Right cardiac atrium (tissue), 5 donors: ENCODE measurements around the gene NDUFAF8. TPM values are rescaled to one million over a fixed set of nuclear protein-coding genes. Genes with fewer than 3 reads are reported as not detected.

ENCODE experiments used
- ATAC-seq, 2 donors: fragments of 200-7000 bp; cut with Tn5 transposase; one replicate each; pipeline versions ENCODE4 v1.8.0 to v1.9.1; 2020; ENCODE audit warnings: moderate library complexity in 2 of 2, mild to moderate bottlenecking in 1 of 2
- DNase-seq, 3 donors: peaks; one replicate each; pipeline ENCODE4 v3.0.0-alpha.2; 2020
- H3K27ac ChIP-seq: one replicate; pipeline ENCODE4 v1.5.1; 2013; ENCODE audit warnings: mild to moderate bottlenecking, low read length, control low read depth, moderate library complexity
- H3K27me3 ChIP-seq: one replicate; pipeline ENCODE4 v1.6.1; 2013; ENCODE audit not compliant: control insufficient read depth, insufficient read depth
- H3K4me1 ChIP-seq: one replicate; pipeline ENCODE4 v1.6.1; 2013; ENCODE audit warnings: low read length; ENCODE audit not compliant: control insufficient read depth, insufficient read depth
- H3K4me3 ChIP-seq: one replicate; pipeline ENCODE4 v1.5.1; 2013; ENCODE audit warnings: low read length, control low read depth
- H3K9me3 ChIP-seq: one replicate; pipeline ENCODE4 v1.6.1; 2013; ENCODE audit warnings: low read length; ENCODE audit not compliant: control insufficient read depth
- WGBS: extraction: QIAGEN DNeasy Blood & Tissue Kit; methylation state at CpG from one replicate; pipeline ENCODE4 v1.1.7; 2013; 5-methylcytosine and 5-hydroxymethylcytosine counted together
- intact Hi-C, 4 donors: fragments of 100-400 bp; cut with DNase I; formaldehyde crosslinking; loops; one replicate each; pipeline versions ENCODE4 v1.11.0 to v1.14.0; 2022 to 2023
- polyA plus RNA-seq: library from polyadenylated mRNA; stranded (reverse); fragments of 200-250 nt; gene quantifications from one replicate; pipeline ENCODE4 v1.2.3, GENCODE V29; 2013
- total RNA-seq, 4 donors: library from RNA; stranded (reverse); fragmentation: NEBNext Ultra II Directional; extraction: Animal tissue kit (Norgen Biotek cat#: 25700); gene quantifications; one replicate each; pipeline ENCODE4 v1.2.1, GENCODE V29; 2021
- donor health status: healthy with polysubstance abuse.
- donor health status: DM: no; HTN: yes; CAD: no.
- donor health status: DM: no; HTN: no; CAD: no.
- donor health status: DM: no; HTN: yes; CAD: no; lungs with severe emphysema.
- donor health status: DM: yes; HTN: yes; CAD: no.

The NDUFAF8 gene
- total and polyA plus RNA-seq, 5 donors, result 51.5 to 75.4 (median 55.0) TPM

- intact Hi-C loops, result no loop called here
- WGBS, result 95% methylated on average over 12 of the region's 12 CpGs
Observed at GRCh38 chr17:81264640-81265039, 25.5 kb downstream of the NDUFAF8 start.

GRCh38 chr17:81265576-81265975, 26.5 kb downstream of the NDUFAF8 start:
- no peak for ATAC-seq
- intact Hi-C loops, result no loop called here
- H3K4me3 ChIP-seq, result no peak overlapping the region
- no peaks in the 10 kb centered on the region for H3K27me3 ChIP-seq
- WGBS, result 97% methylated on average over 22 of the region's 22 CpGs
- peak in 2 of 3 donors; percentile 23 to 33 for DNase-seq
- no peaks in the 10 kb centered on the region for H3K9me3 ChIP-seq
- no peak overlapping the region for H3K27ac ChIP-seq
- no peaks in the 10 kb centered on the region for H3K4me1 ChIP-seq

More at GRCh38 chr17:81264640-81265039, 25.5 kb downstream of the NDUFAF8 start:
- no peaks in the 10 kb centered on the region for H3K9me3 ChIP-seq
- H3K27me3 ChIP-seq, result no peaks in the 10 kb centered on the region
- DNase-seq (peak in 2 of 3 donors; percentile 7 to 34), ATAC-seq (no peak)
- H3K4me3 ChIP-seq, result no peak overlapping the region
- H3K4me1 ChIP-seq, result no peaks in the 10 kb centered on the region
- no peak overlapping the region for H3K27ac ChIP-seq

- WGBS, result 88% methylated on average over 6 of the region's 6 CpGs
- Histone ChIP-seq H3K9me3 (no peaks in the 10 kb centered on the region), H3K4me1 (no peaks in the 10 kb centered on the region), H3K4me3 (no peak overlapping the region), H3K27ac (no peak overlapping the region), H3K27me3 (no peaks in the 10 kb centered on the region)
- DNase-seq (peak in 2 of 3 donors; percentile 7), ATAC-seq (no peak)
- intact Hi-C loops, result no loop called here
Observed at GRCh38 chr17:81267390-81268067, 28.4 kb downstream of the NDUFAF8 start.

DNA sequence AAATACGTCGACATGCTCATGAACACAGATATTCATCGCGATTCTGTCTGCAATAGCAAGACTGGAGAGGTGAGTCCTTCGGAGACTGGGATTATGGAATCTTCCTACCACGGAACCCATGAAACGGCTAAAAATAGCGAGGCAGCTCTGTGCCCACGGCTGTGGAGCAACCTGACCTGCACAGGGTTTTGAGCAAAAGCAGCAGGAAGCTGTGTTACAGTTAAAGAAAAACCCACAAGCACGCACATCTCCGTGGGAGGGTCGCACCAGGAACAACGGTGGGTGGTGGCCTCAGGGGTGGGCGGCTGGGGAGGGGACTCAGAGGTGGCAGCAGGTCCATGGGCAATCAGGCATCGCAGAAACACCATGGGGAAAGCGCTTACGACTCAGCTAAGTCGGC, 31.2 kb downstream of the NDUFAF8 start:
- H3K27me3 ChIP-seq, result no peaks in the 10 kb centered on the region
- H3K4me3 ChIP-seq, result no peak overlapping the region
- ATAC-seq, result no peak
- no peaks in the 10 kb centered on the region for H3K9me3 ChIP-seq
- H3K4me1 ChIP-seq, result no peaks in the 10 kb centered on the region
- H3K27ac ChIP-seq, result no peak overlapping the region
- peak in 2 of 3 donors; percentile 27 to 32 for DNase-seq
- WGBS, result 86% methylated on average over 18 of the region's 18 CpGs
- intact Hi-C loops, result no loop called here

- DNase-seq (peak in 1 of 3 donors; percentile 22), ATAC-seq (peak in 1 of 2 donors; percentile 22)
- H3K4me1 ChIP-seq, result no peaks in the 10 kb centered on the region
- H3K27ac ChIP-seq, result no peak overlapping the region
- 87% methylated on average over 12 of the region's 12 CpGs for WGBS
- H3K4me3 ChIP-seq, result no peak overlapping the region
- H3K27me3 ChIP-seq, result no peaks in the 10 kb centered on the region
- no peaks in the 10 kb centered on the region for H3K9me3 ChIP-seq
- intact Hi-C loops, result no loop called here
Observed at GRCh38 chr17:81271226-81271625, 32.1 kb downstream of the NDUFAF8 start.

GRCh38 chr17:81272616-81273015, 33.5 kb downstream of the NDUFAF8 start:
- H3K27me3 ChIP-seq, result no peaks in the 10 kb centered on the region
- DNase-seq, result peak in 2 of 3 donors; percentile 21 to 44
- no peak overlapping the region for H3K27ac ChIP-seq
- no peak for ATAC-seq
- no peak overlapping the region for H3K4me3 ChIP-seq
- 82% methylated on average over 12 of the region's 12 CpGs for WGBS
- H3K9me3 ChIP-seq, result no peaks in the 10 kb centered on the region
- H3K4me1 ChIP-seq, result peaks cover 4% of the 10 kb centered on the region
- intact Hi-C loops, result no loop called here

GRCh38 chr17:81273698-81274470, 34.8 kb downstream of the NDUFAF8 start:
- 95% methylated on average over 31 of the region's 31 CpGs for WGBS
- DNase-seq (peak in 2 of 3 donors; percentile 28 to 54), ATAC-seq (no peak)
- intact Hi-C loops, result no loop called here
- H3K4me1 ChIP-seq, result peaks cover 4% of the 10 kb centered on the region
- no peaks in the 10 kb centered on the region for H3K27me3 ChIP-seq
- H3K9me3 ChIP-seq, result no peaks in the 10 kb centered on the region
- no peak overlapping the region for H3K27ac ChIP-seq
- no peak overlapping the region for H3K4me3 ChIP-seq

DNA sequence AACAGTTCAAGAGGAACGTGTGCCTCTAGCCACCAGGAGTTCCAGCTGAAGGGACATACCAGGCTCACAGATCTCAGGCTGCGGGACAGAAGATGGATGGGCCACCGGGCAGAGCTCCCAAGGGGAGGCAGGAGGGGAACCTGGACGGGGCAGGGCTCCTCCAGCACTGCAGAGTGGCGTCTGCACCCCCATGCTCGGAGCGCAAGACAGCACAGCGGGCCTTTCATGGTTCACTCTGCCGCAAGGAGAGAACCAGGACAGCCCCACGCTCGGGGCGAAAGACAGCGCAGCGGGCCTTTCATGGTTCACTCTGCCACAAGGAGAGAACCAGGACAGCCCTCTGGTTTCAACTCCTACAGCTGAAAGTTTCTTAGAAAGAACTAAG, 35.3 kb downstream of the NDUFAF8 start:
- ATAC-seq (no peak), DNase-seq (peak in 2 of 3 donors; percentile 13 to 30)
- Histone ChIP-seq H3K4me1 (peaks cover 4% of the 10 kb centered on the region), H3K4me3 (no peak overlapping the region), H3K27me3 (no peaks in the 10 kb centered on the region), H3K27ac (no peak overlapping the region), H3K9me3 (no peaks in the 10 kb centered on the region)
- WGBS, result 96% methylated on average over 14 of the region's 14 CpGs
- intact Hi-C loops, result no loop called here

GRCh38 chr17:81276781-81277180, 37.7 kb downstream of the NDUFAF8 start:
- no peaks in the 10 kb centered on the region for H3K9me3 ChIP-seq
- H3K4me3 ChIP-seq, result no peak overlapping the region
- DNase-seq (peak in 2 of 3 donors; percentile 59), ATAC-seq (peak in 1 of 2 donors; percentile 3)
- intact Hi-C loops, result no loop called here
- no peaks in the 10 kb centered on the region for H3K27me3 ChIP-seq
- peak overlapping the region; percentile 3 for H3K27ac ChIP-seq
- 77% methylated on average over 11 of the region's 11 CpGs for WGBS
- peaks cover 4% of the 10 kb centered on the region for H3K4me1 ChIP-seq

DNA sequence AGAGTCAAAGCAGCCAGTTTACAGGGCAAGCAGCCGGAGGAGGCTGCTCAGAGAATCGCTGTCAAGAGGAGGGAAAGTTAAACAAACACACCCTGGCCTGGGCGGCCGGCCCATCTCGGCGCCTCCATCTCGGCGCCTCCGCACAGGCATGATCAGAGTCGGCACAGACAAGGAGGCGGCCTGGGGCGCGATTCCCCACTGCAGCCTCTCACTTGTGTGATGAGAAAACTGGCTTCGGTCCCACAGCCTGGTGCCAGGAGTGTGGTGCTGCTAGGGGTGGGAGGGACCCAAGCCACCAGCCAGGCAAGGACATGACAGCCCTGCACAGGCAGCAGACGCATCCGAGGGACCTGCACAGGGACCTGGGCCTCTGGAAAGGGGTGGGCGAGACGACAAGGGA, 38.3 kb downstream of the NDUFAF8 start:
- intact Hi-C loops, result no loop called here
- WGBS, result 44% methylated on average over 18 of the region's 18 CpGs

GRCh38 chr17:81277946-81278693, 39.0 kb downstream of the NDUFAF8 start:
- Histone ChIP-seq H3K9me3 (no peaks in the 10 kb centered on the region), H3K4me3 (no peak overlapping the region), H3K27me3 (no peaks in the 10 kb centered on the region), H3K27ac (no peak overlapping the region), H3K4me1 (peaks cover 4% of the 10 kb centered on the region)
- DNase-seq (peak; percentile 82 to 94 (median 82)), ATAC-seq (peak; percentile 81 to 86)
- 66% methylated on average over 20 of the region's 20 CpGs for WGBS
- intact Hi-C loops, result no loop called here

More for the DNA sequence above, 38.3 kb downstream of the NDUFAF8 start:
- H3K27ac ChIP-seq, result no peak overlapping the region
- peaks cover 4% of the 10 kb centered on the region for H3K4me1 ChIP-seq
- no peak overlapping the region for H3K4me3 ChIP-seq
- ATAC-seq (peak; percentile 88), DNase-seq (peak; percentile 79 to 95 (median 93))
- no peaks in the 10 kb centered on the region for H3K27me3 ChIP-seq
- H3K9me3 ChIP-seq, result no peaks in the 10 kb centered on the region
